H1 (cell line): Measurements from ENCODE around the gene SPRR3. TPM values are rescaled to one million over a fixed set of nuclear protein-coding genes. Genes with fewer than 3 reads are reported as not detected.

Source experiments
- CTCF ChIA-PET: fragments of 300-600 bp; sonication (Branson Sonifier 250); formaldehyde crosslinking; loops from one replicate; lab custom pipeline; 2021; ENCODE audit not compliant: partially characterized antibody; lab: Charles Lee
- POLR2A ChIA-PET: fragments of 300-600 bp; sonication (Branson Sonifier 250); formaldehyde crosslinking; loops from one replicate; lab custom pipeline; 2021; ENCODE audit warnings: inconsistent platforms; ENCODE audit not compliant: partially characterized antibody; lab: Charles Lee
- DNase-seq, 2 experiments: peaks; one replicate each; pipeline versions ENCODE4 v3.0.0 to v3.0.0-alpha.2; 2010 to 2022; ENCODE audit warnings: low spot score in 2 of 2, low read depth in 1 of 2, mixed read lengths in 1 of 2
- FAIRE-seq: peaks from 2 replicates; lab custom pipeline; 2011; peaks lifted over from hg19 to GRCh38; lab: Jason Lieb, UNC
- H2AFZ ChIP-seq: 2 replicates; pipeline ENCODE4 v1.8.1; 2012; ENCODE audit warnings: low read length, inconsistent platforms
- H2AK5ac ChIP-seq: 2 replicates; pipeline ENCODE4 v1.6.1; 2013; ENCODE audit warnings: low read depth, low read length
- H2BK120ac ChIP-seq: replicated peaks from 2 replicates; pipeline ENCODE3; 2013; ENCODE audit warnings: low read depth, low read length, inconsistent platforms
- H2BK12ac ChIP-seq: 2 replicates; pipeline ENCODE4 v1.6.1; 2013; ENCODE audit warnings: low read depth, low read length
- H2BK15ac ChIP-seq: 2 replicates; pipeline ENCODE4 v1.6.1; 2013; ENCODE audit warnings: low read length
- H2BK20ac ChIP-seq: 2 replicates; pipeline ENCODE4 v1.6.1; 2013; ENCODE audit warnings: low read length
- H2BK5ac ChIP-seq: 2 replicates; pipeline ENCODE4 v1.6.1; 2013; ENCODE audit warnings: low read depth, low read length
- H3K14ac ChIP-seq: 2 replicates; pipeline ENCODE4 v1.6.1; 2013; ENCODE audit warnings: inconsistent platforms; ENCODE audit not compliant: insufficient read length
- H3K18ac ChIP-seq: 2 replicates; pipeline ENCODE4 v1.6.1; 2013; ENCODE audit warnings: low read length; ENCODE audit errors: extremely low read depth
- H3K23ac ChIP-seq: 2 replicates; pipeline ENCODE4 v1.6.1; 2013; ENCODE audit warnings: inconsistent platforms; ENCODE audit not compliant: insufficient read length
- H3K23me2 ChIP-seq: 2 replicates; pipeline ENCODE4 v1.6.1; 2013; ENCODE audit warnings: low read depth, low read length
- H3K27ac ChIP-seq: 2 replicates; pipeline ENCODE4 v1.6.1; 2011; ENCODE audit warnings: low read depth, low read length, inconsistent platforms
- H3K27me3 ChIP-seq, 4 experiments: replicated peaks in 1 of 4; 1 replicate in 1 of 4; 2 replicates in 3 of 4; pipeline versions ENCODE4 v1.6.1 to v1.8.1; 2011 to 2013; ENCODE audit warnings: low read length in 3 of 4, mild to moderate bottlenecking in 3 of 4, inconsistent platforms in 2 of 4, mixed read lengths in 2 of 4, moderate library complexity in 1 of 4; ENCODE audit not compliant: control insufficient read depth in 3 of 4, insufficient read depth in 3 of 4; ENCODE audit errors: extremely low read depth in 1 of 4
- H3K36me3 ChIP-seq, 4 experiments: 2 replicates each; pipeline versions ENCODE4 v1.6.1 to v1.8.1; 2011 to 2013; ENCODE audit warnings: mild to moderate bottlenecking in 4 of 4, low read length in 3 of 4, moderate library complexity in 2 of 4, control low read depth in 1 of 4, inconsistent platforms in 1 of 4; ENCODE audit not compliant: insufficient read depth in 4 of 4, control insufficient read depth in 2 of 4
- H3K4ac ChIP-seq: replicated peaks from 2 replicates; pipeline ENCODE3; 2013; ENCODE audit warnings: low read length, low read depth, mixed read lengths, inconsistent platforms; ENCODE audit not compliant: insufficient read length
- H3K4me1 ChIP-seq, 4 experiments: replicated peaks in 1 of 4; 1 replicate in 1 of 4; 2 replicates in 3 of 4; pipeline versions ENCODE4 v1.6.1 to v1.8.1; 2011 to 2013; ENCODE audit warnings: low read length in 3 of 4, inconsistent platforms in 2 of 4, mixed read lengths in 1 of 4; ENCODE audit not compliant: insufficient read depth in 4 of 4, control insufficient read depth in 3 of 4
- H3K4me2 ChIP-seq, 2 experiments: 2 replicates each; pipeline versions ENCODE4 v1.6.1 to v1.8.1; 2011 to 2013; ENCODE audit warnings: low read depth in 2 of 2, low read length in 2 of 2, control low read depth in 1 of 2, inconsistent platforms in 1 of 2, mild to moderate bottlenecking in 1 of 2; ENCODE audit not compliant: insufficient read depth in 1 of 2
- H3K4me3 ChIP-seq, 4 experiments: fragments of 200-600, 300-600 bp in 1 of 4; sonication (generic), shearing (Covaris generic), sonication (Bioruptor Twin) in 1 of 4; 2 replicates each; pipeline versions ENCODE4 v1.5.1 to v1.8.1; 2011 to 2016; ENCODE audit warnings: low read length in 4 of 4, low read depth in 3 of 4, control low read depth in 2 of 4, inconsistent platforms in 2 of 4, mild to moderate bottlenecking in 2 of 4, mixed read lengths in 1 of 4, moderate library complexity in 1 of 4; ENCODE audit not compliant: insufficient read depth in 2 of 4; ENCODE audit errors: extremely low read depth in 1 of 4
- H3K56ac ChIP-seq: replicated peaks from 2 replicates; pipeline ENCODE3; 2013; ENCODE audit warnings: low read depth, mild to moderate bottlenecking, mixed read lengths, low read length, inconsistent platforms; ENCODE audit not compliant: insufficient read length
- H3K79me1 ChIP-seq: 2 replicates; pipeline ENCODE4 v1.6.1; 2013; ENCODE audit warnings: low read depth, low read length, control low read depth
- H3K79me2 ChIP-seq, 2 experiments: 2 replicates each; pipeline versions ENCODE4 v1.6.1 to v1.8.1; 2012 to 2013; ENCODE audit warnings: low read length in 2 of 2, mild to moderate bottlenecking in 2 of 2, inconsistent platforms in 1 of 2; ENCODE audit not compliant: insufficient read depth in 2 of 2, control insufficient read depth in 1 of 2
- H3K9ac ChIP-seq, 4 experiments: replicated peaks in 1 of 4; 1 replicate in 1 of 4; 2 replicates in 3 of 4; pipeline versions ENCODE4 v1.6.1 to v1.8.1; 2011 to 2013; ENCODE audit warnings: low read depth in 3 of 4, low read length in 3 of 4, control low read depth in 2 of 4, mild to moderate bottlenecking in 2 of 4, moderate library complexity in 2 of 4, inconsistent platforms in 1 of 4; ENCODE audit errors: extremely low read depth in 1 of 4
- H3K9me3 ChIP-seq, 2 experiments: 2 replicates each; pipeline versions ENCODE4 v1.6.1 to v1.8.1; 2012 to 2013; ENCODE audit warnings: mild to moderate bottlenecking in 2 of 2, moderate library complexity in 2 of 2, control low read depth in 1 of 2, inconsistent platforms in 1 of 2, low read depth in 1 of 2, low read length in 1 of 2, mixed read lengths in 1 of 2; ENCODE audit not compliant: insufficient read depth in 2 of 2
- H4K20me1 ChIP-seq, 2 experiments: replicated peaks in 1 of 2; 2 replicates each; pipeline versions ENCODE3 to v1.8.1; 2011 to 2013; ENCODE audit warnings: inconsistent platforms in 2 of 2, low read length in 2 of 2, mild to moderate bottlenecking in 1 of 2; ENCODE audit not compliant: insufficient read depth in 2 of 2, control insufficient read depth in 1 of 2
- H4K5ac ChIP-seq: 2 replicates; pipeline ENCODE4 v1.6.1; 2013; ENCODE audit warnings: low read length, low read depth, mixed read lengths, inconsistent platforms; ENCODE audit not compliant: insufficient read length
- H4K8ac ChIP-seq: 2 replicates; pipeline ENCODE4 v1.8.0; 2013; ENCODE audit warnings: mild to moderate bottlenecking, moderate library complexity, low read length, inconsistent platforms; ENCODE audit not compliant: insufficient read depth; ENCODE audit errors: extremely low read depth
- H4K91ac ChIP-seq: replicated peaks from 2 replicates; pipeline ENCODE3; 2013; ENCODE audit warnings: low read length, mixed read lengths, inconsistent platforms; ENCODE audit not compliant: insufficient read length
- BCL11A ChIP-seq, 2 experiments: IDR thresholded peaks; one replicate each; pipeline ENCODE4 v1.6.1; 2011; ENCODE audit warnings: low read depth in 2 of 2, low read length in 2 of 2, mild to moderate bottlenecking in 2 of 2
- CBX8 ChIP-seq: fragments of 300-800, 300-1000 bp; sonication (generic); IDR thresholded peaks from 2 replicates; pipeline ENCODE4 v1.7.1; 2016; ENCODE audit warnings: low read depth, low read length, borderline replicate concordance
- CHD2 ChIP-seq: IDR thresholded peaks from 2 replicates; pipeline ENCODE4 v1.6.1; 2012; ENCODE audit warnings: low read length, improper control_type of control experiment
- CTBP2 ChIP-seq: IDR thresholded peaks from 2 replicates; pipeline ENCODE4 v1.7.0; 2011; ENCODE audit warnings: borderline replicate concordance, mild to moderate bottlenecking, moderate library complexity, mixed read lengths, low read length; ENCODE audit not compliant: insufficient read depth, insufficient read length
- CTCF ChIP-seq, 3 experiments: IDR thresholded peaks; 1 replicate in 2 of 3; 2 replicates in 1 of 3; pipeline versions ENCODE4 v1.5.1 to v1.6.1; 2011; ENCODE audit warnings: low read length in 3 of 3, mild to moderate bottlenecking in 3 of 3, inconsistent platforms in 2 of 3, low read depth in 1 of 3, moderate library complexity in 1 of 3; ENCODE audit not compliant: insufficient read depth in 1 of 3; ENCODE audit errors: control extremely low read depth in 1 of 3
- JUN ChIP-seq: IDR thresholded peaks from 2 replicates; pipeline ENCODE4 v1.6.1; 2011; ENCODE audit warnings: low read depth, mild to moderate bottlenecking, improper control_type of control experiment, low read length
- JUND ChIP-seq: IDR thresholded peaks from 2 replicates; pipeline ENCODE4 v1.6.1; 2011; ENCODE audit warnings: mild to moderate bottlenecking, improper control_type of control experiment, low read length
- RXRA ChIP-seq: IDR thresholded peaks from 2 replicates; pipeline ENCODE4 v1.6.1; 2011; ENCODE audit warnings: low read depth, mild to moderate bottlenecking, low read length, moderate library complexity; ENCODE audit not compliant: insufficient read depth
- SIRT6 ChIP-seq: IDR thresholded peaks from one replicate; pipeline ENCODE4 v1.7.1; 2012; ENCODE audit warnings: low read length, inconsistent platforms
- SP2 ChIP-seq: IDR thresholded peaks from 2 replicates; pipeline ENCODE4 v1.6.1; 2012; ENCODE audit warnings: mild to moderate bottlenecking, low read length, inconsistent platforms
- USF2 ChIP-seq: IDR thresholded peaks from 2 replicates; pipeline ENCODE4 v1.6.1; 2011; ENCODE audit warnings: low read length, improper control_type of control experiment
- WGBS, 2 experiments: shearing (Covaris generic) in 1 of 2; methylation state at CpG; one replicate each; pipeline versions ENCODE4 v1.1.6 to v1.1.7; 2013 to 2015; ENCODE audit warnings: low lambda C conversion rate in 2 of 2, mixed read lengths in 2 of 2, inconsistent platforms in 1 of 2, low coverage in 1 of 2, missing lambda C conversion rate in 1 of 2; ENCODE audit not compliant: insufficient replicate concordance in 2 of 2, insufficient coverage in 1 of 2, insufficient read length in 1 of 2; ENCODE audit errors: extremely low coverage in 1 of 2, missing lambda C conversion rate in 1 of 2; 5-methylcytosine and 5-hydroxymethylcytosine counted together
- polyA plus RNA-seq, 7 experiments: library from polyadenylated mRNA; depleted of rRNA in 3 of 7; stranded (reverse) in 5 of 7; unstranded in 2 of 7; fragments of >200 nt in 5 of 7; fragments of 200-250 nt in 2 of 7; gene quantifications; 1 replicate in 5 of 7; 2 replicates in 1 of 7; 4 replicates in 1 of 7; pipeline versions ENCODE4 v1.2.1 to v1.2.3, GENCODE V29; 2011 to 2013; ENCODE audit warnings: missing spikeins in 2 of 7, mixed read lengths in 2 of 7
- total RNA-seq: library from RNA; stranded (reverse); fragmentation: NEBNext Ultra II Directional; extraction: Animal tissue kit (Norgen Biotek cat#: 25700); gene quantifications from 2 replicates; pipeline ENCODE4 v1.2.1, GENCODE V29; 2021

Gene SPRR3
- total and polyA plus RNA-seq, 2 of the 8 experiments (the other 6 are each of a cell fraction or from before 2014, with no cell fraction given), result not detected

- POLR2A ChIA-PET, result no interaction called here
- no peaks in the 10 kb centered on the region for H3K9me3 ChIP-seq
- H3K4me3 ChIP-seq, result no peak overlapping the region
- no peak overlapping the region for H3K14ac ChIP-seq
- H2AK5ac ChIP-seq, result no peak overlapping the region
- H3K18ac ChIP-seq, result no peak overlapping the region
- no peak overlapping the region for H3K56ac ChIP-seq
- H2BK15ac ChIP-seq, result no peak overlapping the region
- H2AFZ ChIP-seq, result no peak overlapping the region
- 100% methylated on average over 1 of the region's 1 CpG; no CpG with 5 or more reads in 1 of the 2 experiments for WGBS, 2 experiments
- no peaks in the 10 kb centered on the region for H3K79me1 ChIP-seq
- H3K9ac ChIP-seq, result no peak overlapping the region
- CTCF ChIA-PET, result interaction anchor here (1.2 kb wide), 1 partner anchor 64 kb away, joined by 3 read pairs; no protein-coding TSS in a partner anchor
- no peaks in the 10 kb centered on the region for H3K23me2 ChIP-seq
- H3K4ac ChIP-seq, result no peak overlapping the region
- H3K27me3 ChIP-seq, result no peaks in the 10 kb centered on the region; a peak in 1 of 7 replicates
- H3K27ac ChIP-seq, result no peak overlapping the region
- H2BK20ac ChIP-seq, result no peak overlapping the region
- H3K23ac ChIP-seq, result no peak overlapping the region
- H4K8ac ChIP-seq, result no peak overlapping the region
- H4K5ac ChIP-seq, result no peak overlapping the region
- H3K79me2 ChIP-seq, result no peaks in the 10 kb centered on the region
- peaks cover 0 to 5% (median under 1%) of the 10 kb centered on the region in 4 experiments; a peak in 1 of 7 replicates for H3K4me1 ChIP-seq
- H3K36me3 ChIP-seq, result no peaks in the 10 kb centered on the region
- no peak overlapping the region for H3K4me2 ChIP-seq
- H2BK120ac ChIP-seq, result no peak overlapping the region
- FAIRE-seq (no peak), DNase-seq (no peak)
- H2BK12ac ChIP-seq, result no peak overlapping the region
- H4K91ac ChIP-seq, result no peak overlapping the region
- H4K20me1 ChIP-seq, result no peaks in the 10 kb centered on the region
- no peak overlapping the region for H2BK5ac ChIP-seq
- TF ChIP-seq SP2 (no peak), CTBP2 (no peak), BCL11A (IDR thresholded peaks at IDR 0.05; ENCODE audit: low read depth in 2 of 2, low read length in 2 of 2) (no peak), CHD2 (no peak), JUN (no peak), SIRT6 (no peak), RXRA (no peak), CTCF (IDR thresholded peaks at IDR 0.05; ENCODE audit: control extremely low read depth in 1 of 3, insufficient read depth in 1 of 3, low read depth in 1 of 3, low read length in 3 of 3) (no peak), JUND (no peak), CBX8 (no peak), USF2 (no peak)
These were observed 24.2 kb downstream of the SPRR3 start for GRCh38 chr1:153025797-153026196.
